Kidney tubule cell (primary cell): ENCODE results near the gene AP3S2.
"Not testable (repeated sequence)": the region's sequence is repeated elsewhere in the genome, so short reads cannot be mapped to it uniquely, and the experiment has no call there.

Experiments
- DNase-seq: peaks from one replicate; pipeline ENCODE4 v3.0.0-alpha.2; 2018; ENCODE audit warnings: low spot score

The AP3S2 gene

GRCh38 chr15:89893696-89894447, at the start of gene AP3S2:
Gene AP3S2, minus strand, starts transcription at chr15:89893994. Its CDS starts 45 bp downstream, at chr15:89893949.
- peak; percentile 97 for DNase-seq

- DNase-seq, result no peak
Measured at GRCh38 chr15:89939910-89940309, 46.1 kb upstream of the AP3S2 start.

- DNase-seq, result not testable (repeated sequence)
Measured at GRCh38 chr15:89939377-89939776, 45.6 kb upstream of the AP3S2 start.

- DNase-seq, result peak; percentile 17
Measured at GRCh38 chr15:89937365-89938350, 43.9 kb upstream of the AP3S2 start.

- no peak for DNase-seq
Measured at GRCh38 chr15:89936786-89937265, 43.0 kb upstream of the AP3S2 start.

GRCh38 chr15:89936051-89936785, 42.4 kb upstream of the AP3S2 start:
- DNase-seq, result no peak

- no peak for DNase-seq
Measured at GRCh38 chr15:89932880-89933279, 39.1 kb upstream of the AP3S2 start.

DNA sequence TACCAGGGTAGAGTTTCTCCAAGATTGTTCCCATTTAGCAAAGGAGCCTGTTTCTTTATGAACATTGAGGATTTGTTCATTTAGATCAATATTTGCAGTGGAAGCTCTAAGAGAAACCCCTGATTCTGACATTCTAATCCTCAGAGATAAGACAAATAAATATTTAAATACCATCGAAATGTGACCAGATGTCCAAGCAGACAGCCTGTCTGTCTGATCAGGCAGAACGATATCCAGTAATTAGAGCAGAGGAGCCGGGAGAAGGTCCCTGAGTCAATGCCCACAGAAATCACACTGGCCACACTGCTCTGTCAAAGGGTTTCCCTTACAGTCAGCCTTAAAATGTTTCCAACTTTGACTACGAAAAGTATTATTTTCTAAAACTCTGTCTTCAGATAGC, 34.6 kb upstream of the AP3S2 start:
- no peak for DNase-seq

- DNase-seq, result no peak
Measured at GRCh38 chr15:89926158-89926557, 32.4 kb upstream of the AP3S2 start.

DNA sequence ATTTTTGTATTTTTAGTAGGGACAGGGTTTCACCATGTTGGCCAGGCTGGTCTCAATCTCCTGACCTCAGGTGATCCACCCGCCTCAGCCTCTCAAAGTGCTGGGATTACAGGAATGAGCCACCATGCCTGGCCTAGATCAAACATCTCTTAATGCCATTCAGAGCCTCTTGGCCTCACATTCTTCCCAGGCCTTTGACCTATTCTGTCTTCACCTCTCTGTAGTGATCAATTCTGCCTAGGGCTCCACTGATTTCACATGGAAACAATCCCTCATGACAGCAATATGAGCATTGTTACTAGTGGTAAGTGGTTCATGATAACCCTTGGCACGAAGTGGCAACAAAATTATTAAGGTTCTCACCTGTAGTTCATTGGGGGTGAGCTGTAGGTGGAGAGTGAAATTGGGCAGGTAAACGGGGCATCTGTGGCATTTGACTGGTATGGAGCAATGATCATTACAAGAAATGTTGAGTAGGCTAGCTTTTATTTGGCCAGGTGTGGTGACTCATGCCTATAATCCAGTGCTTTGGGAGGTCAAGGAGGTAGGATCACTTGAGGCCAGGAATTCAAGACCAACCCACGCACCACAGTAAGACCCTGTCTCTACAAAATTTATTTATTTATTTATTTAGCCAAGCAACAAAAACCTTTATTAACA, 23.8 kb upstream of the AP3S2 start:
- DNase-seq, result peak; percentile 40

- no peak for DNase-seq
Measured at GRCh38 chr15:89916660-89917059, 22.9 kb upstream of the AP3S2 start.

GRCh38 chr15:89912674-89913396, 19.0 kb upstream of the AP3S2 start, which contains the start of gene ARPIN:
Gene ARPIN, minus strand, starts transcription at chr15:89912952. Its CDS starts 117 bp downstream, at chr15:89912835.
- peak; percentile 45 for DNase-seq

- peak; percentile 39 for DNase-seq
Measured at GRCh38 chr15:89912145-89912673, 18.4 kb upstream of the AP3S2 start.

GRCh38 chr15:89910891-89911626, 17.3 kb upstream of the AP3S2 start:
- no peak for DNase-seq

DNA sequence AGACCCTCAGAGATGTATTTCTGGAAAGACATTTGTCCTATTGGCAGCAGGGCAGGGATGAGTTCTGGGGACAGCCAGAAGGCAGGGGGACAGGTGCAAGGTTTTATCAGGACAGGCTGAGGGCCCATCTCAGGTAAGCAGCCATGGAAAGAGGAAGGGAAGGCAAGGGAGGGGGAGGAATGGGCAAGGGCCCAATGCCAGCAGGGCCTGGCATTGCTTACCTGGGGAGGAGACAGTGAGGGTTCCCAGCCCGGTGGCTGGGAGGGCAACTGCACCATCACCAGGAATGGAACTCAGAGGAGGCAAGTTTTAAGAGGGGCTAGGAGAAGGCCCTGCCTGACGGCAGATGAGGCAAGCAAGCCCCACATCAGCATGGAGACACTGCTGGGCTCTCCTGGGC, 15.8 kb upstream of the AP3S2 start:
- no peak for DNase-seq

- DNase-seq, result no peak
Measured at GRCh38 chr15:89908226-89908625, 14.4 kb upstream of the AP3S2 start.

- no peak for DNase-seq
Measured at GRCh38 chr15:89907289-89907688, 13.5 kb upstream of the AP3S2 start.

GRCh38 chr15:89905846-89906378, 12.1 kb upstream of the AP3S2 start:
- DNase-seq, result no peak

DNA sequence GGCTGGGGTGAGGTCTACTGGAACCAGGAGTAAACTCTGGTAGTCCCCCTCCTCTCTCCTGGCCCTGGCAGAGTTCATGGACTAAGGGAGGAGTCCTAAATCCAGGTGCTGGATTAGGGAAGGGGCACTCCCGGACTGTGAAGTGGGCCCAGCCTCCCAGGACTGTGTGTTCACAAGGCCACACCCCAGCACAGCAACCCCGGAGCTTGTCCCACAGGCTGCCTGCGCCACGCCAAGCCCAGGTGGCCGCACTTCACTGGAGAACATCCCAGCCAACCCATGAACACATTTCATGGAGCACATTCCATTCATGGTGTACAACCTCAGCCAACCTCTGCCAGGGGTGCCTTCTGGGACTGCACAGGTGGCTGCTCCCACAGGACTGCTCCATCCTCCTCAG, 10.7 kb upstream of the AP3S2 start:
- DNase-seq, result no peak

- no peak for DNase-seq
Measured at GRCh38 chr15:89903858-89904130, 10.0 kb upstream of the AP3S2 start.
